ENCODE results near the gene PHC1.

PHC1 gene

GRCh38 chr12:8950702-8951478, 36.6 kb downstream of the PHC1 start:
- no peak for DNase-seq

GRCh38 chr12:8951744-8952143, 37.4 kb downstream of the PHC1 start:
- no peak for DNase-seq

GRCh38 chr12:8953773-8954402, 39.6 kb downstream of the PHC1 start:
- no peak for DNase-seq

- DNase-seq = no peak
These were observed 41.8 kb downstream of the PHC1 start for GRCh38 chr12:8956073-8956472.

- no peak for DNase-seq
These were observed 42.5 kb downstream of the PHC1 start for GRCh38 chr12:8956772-8957171.

GRCh38 chr12:8957561-8957960, 43.3 kb downstream of the PHC1 start:
- DNase-seq = no peak

- no peak for DNase-seq
These were observed 43.8 kb downstream of the PHC1 start for GRCh38 chr12:8958066-8958465.

- DNase-seq = no peak
These were observed 45.9 kb downstream of the PHC1 start for GRCh38 chr12:8960176-8960575.

- DNase-seq = no peak
These were observed 54.5 kb downstream of the PHC1 start for GRCh38 chr12:8968761-8969160.

- DNase-seq = no peak
These were observed 55.6 kb downstream of the PHC1 start for GRCh38 chr12:8969861-8970411.

- no peak for DNase-seq
These were observed 56.1 kb downstream of the PHC1 start for GRCh38 chr12:8970432-8970831.

GRCh38 chr12:8980137-8980536, 65.8 kb downstream of the PHC1 start:
- DNase-seq = no peak

GRCh38 chr12:8985213-8985754, 71.0 kb downstream of the PHC1 start:
- no peak for DNase-seq

GRCh38 chr12:8987163-8987562, 72.9 kb downstream of the PHC1 start:
- no peak for DNase-seq

- no peak for DNase-seq
These were observed 73.4 kb downstream of the PHC1 start for GRCh38 chr12:8987685-8988084.

GRCh38 chr12:8989413-8989812, 75.1 kb downstream of the PHC1 start, which contains the start of gene KLRG1:
TSS of gene KLRG1 (plus strand) at chr12:8989546. CDS start at chr12:8989636, 90 bp downstream.
- DNase-seq = no peak
